PC-3 (cell line): ENCODE results near the gene PADI4. TPM values are rescaled to one million over a fixed set of nuclear protein-coding genes. Genes with fewer than 3 reads are reported as not detected.

ENCODE experiments used
- ATAC-seq: fragments of 200-7000 bp; cut with Tn5 transposase; 2 replicates; pipeline ENCODE4 v1.9.1; 2020; ENCODE audit warnings: mild to moderate bottlenecking, moderate library complexity
- BruUV-seq: library from RNA; stranded (reverse); fragments of 400-500 nt; replicated peaks from 2 replicates; lab custom pipeline; 2021; lab: Mats Ljungman, UMichigan
- CTCF ChIA-PET: fragments of 300-600 bp; sonication (Branson Sonifier 250); formaldehyde crosslinking; loops from one replicate; lab custom pipeline; 2022; ENCODE audit warnings: antibody characterized with exemption; lab: Charles Lee
- POLR2A ChIA-PET: fragments of 300-600 bp; sonication (Branson Sonifier 250); formaldehyde crosslinking; loops from one replicate; lab custom pipeline; 2022; ENCODE audit warnings: antibody characterized with exemption; ENCODE audit not compliant: unreplicated experiment; lab: Charles Lee
- DNase-seq: peaks from one replicate; pipeline ENCODE4 v3.0.0-alpha.2; 2015
- H2AFZ ChIP-seq: fragments of 300-600 bp; sonication (generic); 2 replicates; pipeline ENCODE4 v1.6.0; 2016; ENCODE audit warnings: antibody characterized with exemption, low read length
- H3F3A ChIP-seq: fragments of 300-600 bp; sonication (generic); one replicate; pipeline ENCODE4 v1.6.0; 2017; ENCODE audit warnings: antibody characterized with exemption, low read length, control low read depth, mild to moderate bottlenecking; ENCODE audit not compliant: unreplicated experiment
- H3K27ac ChIP-seq: fragments of 300-600 bp; sonication (generic); 2 replicates; pipeline ENCODE4 v1.5.1; 2016; ENCODE audit warnings: mild to moderate bottlenecking, low read length
- H3K27me3 ChIP-seq: fragments of 300-600 bp; sonication (generic); 2 replicates; pipeline ENCODE4 v1.6.1; 2016; ENCODE audit warnings: low read length, mixed read lengths
- H3K36me3 ChIP-seq: fragments of 300-600 bp; sonication (generic); 2 replicates; pipeline ENCODE4 v1.6.1; 2016; ENCODE audit warnings: low read depth, mixed run types, low read length, mixed read lengths
- H3K4me1 ChIP-seq: fragments of 300-600 bp; sonication (generic); 2 replicates; pipeline ENCODE4 v1.5.1; 2016; ENCODE audit warnings: low read length; ENCODE audit not compliant: insufficient read depth
- H3K4me2 ChIP-seq: fragments of 300-600 bp; sonication (generic); 2 replicates; pipeline ENCODE4 v1.6.0; 2016; ENCODE audit warnings: low read length
- H3K4me3 ChIP-seq: fragments of 300-600 bp; sonication (generic); 2 replicates; pipeline ENCODE4 v1.5.1; 2016; ENCODE audit warnings: mild to moderate bottlenecking, low read length, mixed read lengths
- H3K79me2 ChIP-seq: fragments of 300-600 bp; sonication (generic); 2 replicates; pipeline ENCODE4 v1.6.1; 2017; ENCODE audit warnings: low read length, mixed read lengths
- H3K9ac ChIP-seq: fragments of 300-600 bp; sonication (generic); 2 replicates; pipeline ENCODE4 v1.6.0; 2016; ENCODE audit warnings: mild to moderate bottlenecking, low read length
- H3K9me2 ChIP-seq: fragments of 300-600 bp; sonication (generic); replicated peaks from 2 replicates; pipeline ENCODE4 v1.6.1; 2016; ENCODE audit warnings: mixed run types, low read length, mixed read lengths
- H3K9me3 ChIP-seq: fragments of 300-600 bp; sonication (generic); 2 replicates; pipeline ENCODE4 v1.6.1; 2016; ENCODE audit warnings: low read length, mixed read lengths
- H4K20me1 ChIP-seq: fragments of 300-600 bp; sonication (generic); 2 replicates; pipeline ENCODE4 v1.6.1; 2016; ENCODE audit warnings: low read length, mixed read lengths
- CTCF ChIP-seq: fragments of 300-600 bp; sonication (generic); conservative IDR thresholded peaks from 2 replicates; pipeline ENCODE4 v1.5.1; 2017; ENCODE audit warnings: antibody characterized with exemption, low read depth, mild to moderate bottlenecking, low read length
- EZH2 ChIP-seq: fragments of 300-600 bp; sonication (generic); IDR thresholded peaks from one replicate; pipeline ENCODE4 v1.6.1; 2017; ENCODE audit warnings: antibody characterized with exemption, mild to moderate bottlenecking, low read length; ENCODE audit not compliant: unreplicated experiment
- EZH2phosphoT487 ChIP-seq: fragments of 300-600 bp; sonication (generic); IDR thresholded peaks from 2 replicates; pipeline ENCODE4 v1.6.1; 2018; ENCODE audit warnings: mild to moderate bottlenecking, antibody characterized with exemption, low read length, borderline replicate concordance
- intact Hi-C: fragments of 100-400 bp; cut with micrococcal nuclease; formaldehyde crosslinking; loops from 2 replicates; pipeline ENCODE4 v1.9.0; 2023
- total RNA-seq: library from RNA; depleted of rRNA; stranded (reverse); fragments of >200 nt; gene quantifications from 2 replicates; pipeline ENCODE4 v1.2.3, GENCODE V29; 2014

Gene PADI4
- total RNA-seq, 1 experiment from 2014 or later = 0.04 TPM

DNA sequence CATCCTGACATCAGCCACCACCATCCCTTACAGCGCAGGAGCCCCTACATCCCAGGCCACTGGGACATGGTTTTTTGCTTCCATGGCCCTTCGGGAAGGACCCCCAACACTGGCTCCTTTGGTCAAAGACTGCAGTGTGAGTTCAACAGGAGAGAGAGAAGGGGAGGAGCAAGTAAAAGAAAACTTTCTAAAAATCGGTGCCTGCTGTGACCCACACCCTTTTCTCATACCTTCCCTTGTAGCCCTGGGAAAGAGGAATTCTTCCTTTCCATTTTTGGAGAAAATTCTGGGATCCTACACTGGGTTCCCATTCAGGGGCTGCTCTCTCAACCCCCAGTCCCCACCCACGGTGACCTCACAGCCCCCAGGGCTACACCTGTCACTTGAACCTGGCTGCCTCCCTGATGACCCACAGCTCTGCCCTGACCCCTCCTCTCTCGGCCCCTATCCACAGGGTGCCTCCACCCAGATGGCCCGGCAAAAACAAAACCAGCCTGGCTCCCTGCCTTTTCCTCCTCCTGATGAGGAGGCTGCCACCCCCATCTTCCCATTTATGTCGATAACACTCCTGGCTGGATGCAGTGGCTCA is 7.6 kb downstream of the PADI4 start:
- Histone ChIP-seq H3K4me1 (no peaks in the 10 kb centered on the region), H3K4me3 (no peak overlapping the region), H3K36me3 (no peaks in the 10 kb centered on the region), H3K79me2 (no peaks in the 10 kb centered on the region), H3K27ac (no peak overlapping the region), H3K9me2 (no peaks in the 10 kb centered on the region), H3F3A (no peaks in the 10 kb centered on the region), H3K27me3 (no peaks in the 10 kb centered on the region), H3K4me2 (no peak overlapping the region), H2AFZ (no peak overlapping the region), H3K9me3 (no peaks in the 10 kb centered on the region), H3K9ac (no peak overlapping the region), H4K20me1 (no peaks in the 10 kb centered on the region)
- DNase-seq (no peak), ATAC-seq (no peak)
- intact Hi-C loops = no loop called here
- ChIA-PET CTCF (no interaction called here), POLR2A (no interaction called here)
- TF ChIP-seq CTCF (no peak), EZH2phosphoT487 (no peak), EZH2 (no peak)
- no TSS peak for BruUV-seq

DNA sequence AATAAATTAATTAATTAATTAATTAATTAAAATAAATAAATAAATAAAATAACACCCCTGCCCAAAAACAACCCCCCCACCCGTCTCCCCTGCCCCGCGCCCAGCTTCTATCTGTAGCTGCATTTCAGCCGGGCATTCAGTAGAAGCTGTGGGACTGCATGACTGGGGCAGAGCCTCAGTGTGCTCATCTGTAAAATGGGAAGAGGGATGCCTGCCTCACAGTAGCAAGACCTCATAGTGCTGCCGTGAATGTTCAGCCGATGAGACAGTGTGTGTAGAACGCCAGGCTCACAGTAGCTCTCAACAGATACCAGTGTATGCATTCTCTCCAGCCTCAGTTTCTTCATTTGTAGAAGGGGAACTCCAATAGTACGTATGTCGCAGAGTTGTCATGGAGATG is 8.7 kb downstream of the PADI4 start:
- intact Hi-C loops = no loop called here
- no peaks in the 10 kb centered on the region for H3F3A ChIP-seq
- no peak overlapping the region for H3K27ac ChIP-seq
- TF ChIP-seq EZH2 (no peak), EZH2phosphoT487 (no peak), CTCF (no peak)
- POLR2A ChIA-PET = no interaction called here
- CTCF ChIA-PET = no interaction called here
- DNase-seq (no peak), ATAC-seq (no peak)
- H3K9me3 ChIP-seq = no peaks in the 10 kb centered on the region
- no peak overlapping the region for H3K9ac ChIP-seq
- no peak overlapping the region for H3K4me2 ChIP-seq
- no peaks in the 10 kb centered on the region for H3K27me3 ChIP-seq
- no peak overlapping the region for H3K4me3 ChIP-seq
- BruUV-seq = no TSS peak
- H2AFZ ChIP-seq = no peak overlapping the region
- H3K36me3 ChIP-seq = no peaks in the 10 kb centered on the region
- no peaks in the 10 kb centered on the region for H3K4me1 ChIP-seq
- H3K9me2 ChIP-seq = no peaks in the 10 kb centered on the region
- H3K79me2 ChIP-seq = no peaks in the 10 kb centered on the region
- H4K20me1 ChIP-seq = no peaks in the 10 kb centered on the region

DNA sequence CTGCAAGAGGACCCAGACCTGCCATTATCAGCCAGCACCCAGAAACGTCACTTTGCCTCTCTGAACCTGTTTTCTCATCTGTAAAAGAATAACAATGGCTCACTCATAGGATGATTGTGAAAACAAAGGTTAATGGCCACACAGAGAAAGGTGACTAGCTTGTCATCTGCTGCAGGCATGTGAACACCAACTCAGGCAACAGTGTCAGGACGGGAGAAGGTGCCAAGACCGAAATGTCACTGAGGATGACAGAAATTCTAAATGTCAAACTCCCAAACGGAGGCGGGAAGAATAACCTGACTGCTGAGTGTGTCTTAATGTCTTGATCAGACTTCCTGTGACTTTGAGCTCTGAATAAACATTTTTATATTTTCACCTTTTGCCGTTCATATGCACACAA is 10.3 kb downstream of the PADI4 start:
- Histone ChIP-seq H3K36me3 (no peaks in the 10 kb centered on the region), H3K27ac (no peak overlapping the region), H2AFZ (no peak overlapping the region), H3K9me2 (no peaks in the 10 kb centered on the region), H3K79me2 (no peaks in the 10 kb centered on the region), H3K27me3 (no peaks in the 10 kb centered on the region), H3K9ac (no peak overlapping the region), H3K9me3 (no peaks in the 10 kb centered on the region), H3K4me2 (no peak overlapping the region), H3K4me1 (no peaks in the 10 kb centered on the region), H3K4me3 (no peak overlapping the region), H3F3A (no peaks in the 10 kb centered on the region), H4K20me1 (no peaks in the 10 kb centered on the region)
- TF ChIP-seq CTCF = no peak
- TF ChIP-seq EZH2 = no peak
- no peak for TF ChIP-seq EZH2phosphoT487
- DNase-seq (no peak), ATAC-seq (no peak)
- CTCF ChIA-PET = no interaction called here
- no TSS peak for BruUV-seq
- intact Hi-C loops = no loop called here
- POLR2A ChIA-PET = no interaction called here
